WTC11 (cell line): ENCODE measurements around the gene HEATR5A.

Experiments used
- ATF1 ChIP-seq: sonication (generic); formaldehyde crosslinking; IDR thresholded peaks from 2 replicates; pipeline ENCODE4 v1.8.1; 2023; ENCODE audit warnings: mild to moderate bottlenecking, moderate library complexity, missing genetic modification reagents
- CTCF ChIP-seq: fragments of 200-600 bp; IDR thresholded peaks from 2 replicates; pipeline ENCODE4 v1.8.0; 2022; ENCODE audit warnings: antibody characterized with exemption
- E2F1 ChIP-seq: sonication (generic); formaldehyde crosslinking; IDR thresholded peaks from 2 replicates; pipeline ENCODE4 v1.8.0; 2022; ENCODE audit warnings: mild to moderate bottlenecking, missing genetic modification reagents
- E2F4 ChIP-seq: sonication (generic); formaldehyde crosslinking; IDR thresholded peaks from 2 replicates; pipeline ENCODE4 v1.8.1; 2022; ENCODE audit warnings: low read depth, mild to moderate bottlenecking, moderate library complexity, missing genetic modification reagents, borderline replicate concordance
- JUN ChIP-seq: sonication (generic); formaldehyde crosslinking; IDR thresholded peaks from 2 replicates; pipeline ENCODE4 v1.8.0; 2023; ENCODE audit warnings: mild to moderate bottlenecking, missing genetic modification reagents
- NR2C2 ChIP-seq: sonication (generic); formaldehyde crosslinking; IDR thresholded peaks from 2 replicates; pipeline ENCODE4 v1.8.0; 2022; ENCODE audit warnings: mild to moderate bottlenecking, missing genetic modification reagents
- OVOL2 ChIP-seq: fragments of 250-450 bp; sonication (Bioruptor Pico); IDR thresholded peaks from 2 replicates; pipeline ENCODE4 v1.9.0; 2021; ENCODE audit warnings: mild to moderate bottlenecking, borderline replicate concordance
- TEAD4 ChIP-seq: sonication (generic); formaldehyde crosslinking; IDR thresholded peaks from 2 replicates; pipeline ENCODE4 v1.8.0; 2022; ENCODE audit warnings: mild to moderate bottlenecking, missing genetic modification reagents
- ZNF281 ChIP-seq: sonication (generic); formaldehyde crosslinking; IDR thresholded peaks from 2 replicates; pipeline ENCODE4 v1.8.0; 2023; ENCODE audit warnings: mild to moderate bottlenecking, missing genetic modification reagents
- ZNF396 ChIP-seq: fragments of 250-450 bp; sonication (Bioruptor Pico); IDR thresholded peaks from 2 replicates; pipeline ENCODE4 v1.8.0; 2021; ENCODE audit warnings: mild to moderate bottlenecking, moderate library complexity, borderline replicate concordance
- TF ChIP-seq, protein P1 (sequence below): fragments of 250-450 bp; sonication (Bioruptor Pico); IDR thresholded peaks from 2 replicates; pipeline ENCODE4 v1.9.0; 2021; ENCODE audit warnings: moderate library complexity, mild to moderate bottlenecking, inconsistent platforms, borderline replicate concordance

- TF ChIP-seq ZNF396: no peak
- no peak for TF ChIP-seq CTCF
- TF ChIP-seq, protein P1, sequence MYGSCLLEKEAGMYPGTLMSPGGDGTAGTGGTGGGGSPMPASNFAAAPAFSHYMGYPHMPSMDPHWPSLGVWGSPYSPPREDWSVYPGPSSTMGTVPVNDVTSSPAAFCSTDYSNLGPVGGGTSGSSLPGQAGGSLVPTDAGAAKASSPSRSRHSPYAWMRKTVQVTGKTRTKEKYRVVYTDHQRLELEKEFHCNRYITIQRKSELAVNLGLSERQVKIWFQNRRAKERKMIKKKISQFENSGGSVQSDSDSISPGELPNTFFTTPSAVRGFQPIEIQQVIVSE (CRISPR knock-in tag): no peak
- TF ChIP-seq ATF1: no peak
- no peak for TF ChIP-seq E2F4 (CRISPR knock-in tag)
- no peak for TF ChIP-seq OVOL2 (CRISPR knock-in tag)
- no peak for TF ChIP-seq NR2C2 (CRISPR knock-in tag)
- TF ChIP-seq TEAD4 (CRISPR knock-in tag): no peak
- no peak for TF ChIP-seq JUN (CRISPR knock-in tag)
- no peak for TF ChIP-seq ZNF281 (CRISPR knock-in tag)
- TF ChIP-seq E2F1 (CRISPR knock-in tag): no peak
These were observed 21.9 kb upstream of the HEATR5A start for GRCh38 chr14:31442284-31442683.
